ENCODE measurements around the gene RER1. TPM values are rescaled to one million over a fixed set of nuclear protein-coding genes. Genes with fewer than 3 reads are reported as not detected.
A peak's percentile ranks its signal among the peaks of the same experiment; 100 is the strongest.

RER1 gene
- total RNA-seq, 1 donor from 2014 or later, result 81.8 TPM

GRCh38 chr1:2352897-2353550, 38.6 kb upstream of the RER1 start:
- peak; percentile 35 for ATAC-seq (ENCODE audit: poor library complexity)
- intact Hi-C loops (cut with DNase I), result no loop called here
- DNase-seq, result peak; percentile 37

DNA sequence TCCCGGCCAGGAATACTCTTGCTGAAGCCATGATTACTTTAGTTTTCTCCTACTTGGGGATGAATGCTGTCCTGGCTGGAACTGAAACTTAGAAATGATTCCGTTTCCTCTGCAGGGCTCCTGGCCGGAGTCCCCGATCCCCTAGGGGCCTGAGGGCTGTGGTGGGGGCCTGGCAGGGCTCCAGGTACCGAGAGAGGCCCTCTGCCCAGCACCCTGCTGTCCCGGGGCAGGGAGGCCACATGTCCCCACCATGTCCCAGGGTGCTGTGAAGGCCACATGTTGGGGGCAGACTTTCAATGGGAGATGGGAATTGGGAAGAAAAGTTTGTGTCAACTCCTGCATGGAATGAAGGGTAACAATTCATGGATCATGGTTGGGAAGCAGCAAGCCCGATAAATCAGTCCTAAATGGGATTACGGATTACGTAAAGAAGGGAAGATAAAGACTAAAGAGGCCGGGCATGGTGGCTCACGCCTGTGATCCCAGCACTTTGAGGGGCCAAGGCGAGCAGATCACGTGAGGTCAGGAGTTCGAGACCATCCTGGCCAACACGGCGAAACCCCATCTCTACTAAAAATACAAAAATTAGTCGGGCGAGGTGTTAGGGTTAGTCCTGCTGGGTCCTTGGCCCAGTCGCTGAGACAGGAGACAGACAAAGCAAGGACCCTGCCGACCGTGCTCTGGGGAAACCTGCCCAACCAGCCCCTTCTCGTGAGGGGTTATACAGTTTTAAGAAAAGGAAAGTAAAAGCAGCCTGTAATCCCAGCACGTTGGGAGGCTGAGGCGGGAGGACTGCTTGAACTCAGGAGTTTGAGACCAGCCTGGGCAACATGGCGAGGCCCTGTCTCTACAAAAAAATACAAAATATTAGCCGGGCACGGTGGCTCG, 37.8 kb upstream of the RER1 start:
- ATAC-seq (ENCODE audit: poor library complexity) (no peak), DNase-seq (peak; percentile 30)
- intact Hi-C loops (cut with DNase I), result no loop called here

- intact Hi-C loops (cut with DNase I), result no loop called here
- ATAC-seq (ENCODE audit: poor library complexity) (no peak), DNase-seq (peak; percentile 30)
These were observed 36.9 kb upstream of the RER1 start for GRCh38 chr1:2354511-2355372.

- peak; percentile 30 for DNase-seq
- intact Hi-C loops (cut with DNase I), result no loop called here
- ATAC-seq (ENCODE audit: poor library complexity), result no peak
These were observed 36.0 kb upstream of the RER1 start for GRCh38 chr1:2355373-2356261.

- intact Hi-C loops (cut with DNase I), result no loop called here
- DNase-seq, result peak; percentile 17
- ATAC-seq (ENCODE audit: poor library complexity), result no peak
These were observed 35.2 kb upstream of the RER1 start for GRCh38 chr1:2356401-2356800.

DNA sequence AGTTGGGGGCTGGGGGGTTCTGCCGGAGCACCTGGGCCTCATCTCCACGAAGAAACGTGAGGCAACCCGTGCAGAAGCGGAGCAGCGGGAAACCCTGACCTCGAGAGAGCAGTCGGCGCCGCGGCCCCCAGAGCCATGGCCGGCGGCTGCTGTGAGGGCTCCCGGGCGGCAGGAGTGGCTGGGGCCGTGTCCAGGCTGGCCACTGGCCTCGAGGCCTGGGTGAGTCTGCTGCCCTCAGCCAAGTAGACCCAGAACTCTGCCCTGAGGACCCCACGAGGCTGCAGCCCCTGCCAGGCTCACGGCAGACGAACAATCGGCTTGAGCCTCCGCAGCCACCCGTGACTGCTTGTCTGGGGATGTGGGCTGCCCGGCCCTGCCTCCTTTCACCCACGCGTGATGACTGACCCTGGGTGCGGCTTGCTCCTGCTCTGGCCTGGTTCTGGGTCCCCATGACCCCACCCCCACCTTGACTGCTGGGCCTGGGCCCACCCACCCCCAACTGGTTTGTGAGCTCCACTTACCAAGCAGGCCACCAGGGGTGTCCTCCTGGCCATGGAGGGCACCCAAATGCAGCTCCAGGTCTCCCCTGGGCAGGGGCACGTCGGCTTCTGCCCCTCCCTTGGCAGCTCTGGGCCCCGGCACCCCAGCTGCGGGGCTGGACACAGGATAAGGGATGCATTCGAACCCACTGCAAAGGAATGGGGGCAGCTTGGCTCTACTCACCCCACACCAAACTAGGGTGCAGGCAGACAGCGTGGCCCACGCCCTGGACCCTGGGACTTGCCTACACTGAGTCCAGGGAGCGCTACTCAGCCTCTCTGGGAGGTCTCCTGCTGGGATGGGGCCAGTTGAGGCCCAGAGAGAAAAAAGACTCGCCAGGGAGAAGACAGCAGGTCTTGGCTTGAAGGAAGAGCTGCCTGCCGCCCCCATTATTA, 34.5 kb upstream of the RER1 start:
- ATAC-seq (ENCODE audit: poor library complexity), result no peak
- DNase-seq, result peak; percentile 37
- intact Hi-C loops (cut with DNase I), result no loop called here

GRCh38 chr1:2358072-2358471, 33.6 kb upstream of the RER1 start:
- no peak for ATAC-seq (ENCODE audit: poor library complexity)
- intact Hi-C loops (cut with DNase I), result no loop called here
- peak; percentile 18 for DNase-seq

- intact Hi-C loops (cut with DNase I), result no loop called here
- ATAC-seq (ENCODE audit: poor library complexity) (no peak), DNase-seq (peak; percentile 29)
These were observed 32.7 kb upstream of the RER1 start for GRCh38 chr1:2358651-2359640.

- intact Hi-C loops (cut with DNase I), result no loop called here
- peak; percentile 5 for DNase-seq
- no peak for ATAC-seq (ENCODE audit: poor library complexity)
These were observed 30.9 kb upstream of the RER1 start for GRCh38 chr1:2360588-2361364.

DNA sequence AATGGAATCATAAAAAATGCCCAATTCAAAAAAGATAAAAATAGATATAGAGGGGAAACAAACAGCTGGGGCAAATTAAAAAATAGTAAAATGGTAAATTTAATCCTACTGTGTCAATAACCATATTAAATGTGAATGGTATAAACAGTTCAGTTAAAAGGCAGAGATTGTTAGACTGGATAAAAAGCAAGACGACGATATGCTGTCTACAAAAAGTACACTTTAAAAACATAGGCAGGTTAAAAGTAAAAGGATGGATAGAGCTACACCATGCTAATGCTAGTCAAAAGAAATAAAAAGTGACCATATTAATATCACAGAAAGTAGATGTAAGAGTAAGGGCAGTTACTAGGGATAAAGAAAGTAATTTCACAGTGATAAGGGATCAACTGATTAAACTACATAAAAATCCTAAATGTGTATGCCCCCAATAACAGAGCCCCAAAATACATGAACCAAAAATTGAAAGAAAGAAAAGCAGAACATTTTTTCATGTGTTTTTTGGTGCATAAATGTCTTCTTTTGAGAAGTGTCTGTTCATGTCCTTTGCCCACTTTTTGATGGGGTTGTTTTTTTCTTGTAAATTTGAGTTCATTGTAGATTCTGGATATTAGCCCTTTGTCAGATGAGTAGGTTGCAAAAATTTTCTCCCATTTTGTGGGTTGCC, 27.7 kb upstream of the RER1 start:
- DNase-seq (no peak), ATAC-seq (ENCODE audit: poor library complexity) (no peak)
- intact Hi-C loops (cut with DNase I), result no loop called here

DNA sequence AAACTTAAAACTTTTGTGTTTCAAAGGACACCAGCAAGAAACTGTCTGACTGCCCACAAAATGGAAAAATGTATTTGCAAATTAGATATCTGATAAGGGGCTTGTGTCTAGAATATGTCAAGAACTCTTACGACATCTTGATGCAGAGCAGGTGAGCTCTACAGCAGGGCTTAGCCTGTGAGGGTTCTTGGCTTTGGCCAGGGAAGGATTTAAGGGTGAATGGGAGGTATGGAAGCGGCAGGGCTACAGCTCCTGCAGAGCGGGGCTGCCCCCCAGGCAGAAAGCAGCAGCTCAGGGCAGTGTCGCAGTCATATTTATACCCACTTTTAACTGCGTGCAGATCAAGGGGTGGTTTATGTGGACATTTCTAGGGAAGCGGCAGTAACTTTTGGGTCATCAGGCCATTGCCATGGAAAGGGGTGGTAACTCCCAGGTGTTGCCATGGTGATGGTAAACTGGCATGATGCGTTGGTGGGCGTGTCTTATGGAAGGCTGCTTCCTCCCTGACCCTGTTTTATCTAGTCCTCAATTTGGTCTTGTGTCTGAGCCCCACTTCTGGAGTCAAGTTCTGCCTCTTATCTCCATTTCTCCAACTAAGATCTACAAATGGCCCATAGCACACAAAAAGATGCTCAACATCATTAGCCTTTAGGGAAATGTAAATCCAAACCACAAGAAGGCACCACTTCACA, 23.4 kb upstream of the RER1 start:
- peak; percentile 14 for DNase-seq
- ATAC-seq (ENCODE audit: poor library complexity), result no peak
- intact Hi-C loops (cut with DNase I), result no loop called here

DNA sequence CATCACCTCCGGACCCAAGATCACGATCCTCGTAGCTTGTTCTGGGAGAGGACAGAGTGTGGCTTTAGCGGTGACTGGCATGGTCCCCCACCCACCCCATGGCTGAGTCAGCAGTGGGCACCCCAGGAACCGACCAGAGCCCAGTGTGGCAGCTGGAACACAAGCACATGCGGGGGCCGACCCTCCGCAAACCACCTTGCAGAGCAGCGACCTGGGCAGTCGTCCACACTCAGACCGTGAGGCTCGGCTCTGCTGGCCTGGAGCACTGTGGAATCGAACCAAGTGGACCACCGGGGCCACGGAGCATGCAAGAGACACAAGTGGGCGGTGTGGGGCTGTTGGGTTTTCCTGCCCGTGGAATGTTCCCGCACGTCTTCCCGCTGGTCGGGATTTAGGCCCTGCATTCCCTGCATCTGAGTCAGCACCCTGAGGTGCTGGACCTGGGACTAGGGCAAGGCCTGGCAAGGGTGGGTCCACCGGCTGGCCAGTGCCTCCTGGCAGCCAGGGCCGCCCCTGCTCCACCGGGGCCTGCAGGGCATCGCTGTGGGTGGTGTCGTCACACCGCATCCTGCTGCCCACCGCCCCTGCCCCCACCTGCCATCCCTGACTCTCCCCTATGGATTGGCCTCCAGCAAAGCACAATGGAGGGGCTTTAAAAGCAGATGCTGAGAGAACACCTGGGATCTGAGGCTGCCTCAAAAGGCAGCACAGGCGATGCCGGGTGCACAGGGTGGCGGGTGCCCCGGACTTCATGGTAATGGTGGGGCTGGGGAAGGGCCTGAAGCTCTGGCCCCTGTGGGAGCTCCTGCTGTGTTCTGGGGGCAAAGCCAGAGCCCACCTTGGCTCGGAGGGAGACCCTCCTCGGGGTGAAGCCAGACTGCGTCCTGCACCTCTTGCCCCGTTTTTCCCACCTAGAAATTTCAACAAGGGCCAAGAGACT, 18.8 kb upstream of the RER1 start:
- DNase-seq (peak; percentile 30), ATAC-seq (ENCODE audit: poor library complexity) (no peak)
- intact Hi-C loops (cut with DNase I), result no loop called here

DNA sequence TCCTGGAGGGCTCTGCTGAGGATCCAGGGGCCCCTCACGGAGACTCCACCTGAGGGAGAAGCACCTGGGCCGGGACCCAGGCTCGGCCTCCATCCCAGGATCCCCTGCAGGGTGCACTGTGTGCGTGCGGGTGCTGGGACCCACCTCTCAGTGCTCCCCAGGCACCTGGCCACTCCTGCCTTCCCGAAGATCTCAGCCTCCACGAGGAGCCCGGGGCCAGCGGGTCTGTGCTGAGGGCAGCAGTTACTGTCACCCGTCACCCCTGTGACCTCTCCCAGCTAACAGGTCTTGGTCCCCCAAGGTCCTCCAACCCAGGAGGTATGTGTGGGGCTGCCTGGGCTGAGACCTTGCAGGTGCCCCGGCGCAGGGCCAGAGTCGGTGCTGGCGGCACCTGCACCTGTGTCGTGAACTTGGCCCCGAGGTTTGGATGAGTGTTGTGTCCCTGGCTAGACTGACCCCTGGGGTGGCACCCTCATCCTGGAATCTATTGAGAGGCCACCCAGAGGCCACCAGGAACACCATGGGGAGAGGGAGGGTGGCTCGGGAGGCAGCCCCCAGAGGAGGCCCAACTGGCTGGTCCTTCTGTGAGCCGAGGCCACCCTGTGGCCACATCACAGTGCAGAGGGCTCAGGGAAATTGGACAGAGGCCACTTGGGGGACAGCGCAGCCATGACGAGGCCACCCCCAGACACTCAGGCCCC, 17.9 kb upstream of the RER1 start:
- ATAC-seq (ENCODE audit: poor library complexity) (no peak), DNase-seq (peak; percentile 34)
- intact Hi-C loops (cut with DNase I), result no loop called here

Measured in Right ventricle myocardium superior (tissue), 1 donor.